Measurements from ENCODE around the gene OR1J2.
"Not testable (repeated sequence)": the region's sequence is repeated elsewhere in the genome, so short reads cannot be mapped to it uniquely, and the experiment has no call there.

Gene OR1J2

DNA sequence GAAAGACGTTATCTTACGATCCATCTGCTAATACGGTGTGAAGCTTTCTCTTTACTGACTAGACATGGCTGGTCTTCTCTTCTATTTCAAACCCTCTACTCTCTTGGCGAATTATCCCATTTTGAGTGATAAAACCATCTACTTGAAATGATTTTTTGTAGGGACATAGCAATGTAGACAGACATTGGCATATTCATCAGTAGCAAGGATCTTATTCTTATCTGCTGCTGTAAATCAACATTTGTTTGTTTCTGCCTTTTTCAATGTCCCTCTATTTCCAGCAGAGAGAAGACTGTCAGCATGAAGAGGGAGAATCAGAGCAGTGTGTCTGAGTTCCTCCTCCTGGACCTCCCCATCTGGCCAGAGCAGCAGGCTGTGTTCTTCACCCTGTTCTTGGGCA, 8.2 kb downstream of the OR1J2 start, which contains the start of gene OR1J4:
Gene OR1J4, plus strand, starts transcription at position 301 of the 400 bp plus-strand sequence. Its CDS starts 0 bp downstream, at position 301.
- DNase-seq (ENCODE audit: low read depth): no peak
- no peak within 1 kb of the TSS for H3K4me3 ChIP-seq (replicated peaks; ENCODE audit: low read depth, low read length)
- TF ChIP-seq, protein P1, sequence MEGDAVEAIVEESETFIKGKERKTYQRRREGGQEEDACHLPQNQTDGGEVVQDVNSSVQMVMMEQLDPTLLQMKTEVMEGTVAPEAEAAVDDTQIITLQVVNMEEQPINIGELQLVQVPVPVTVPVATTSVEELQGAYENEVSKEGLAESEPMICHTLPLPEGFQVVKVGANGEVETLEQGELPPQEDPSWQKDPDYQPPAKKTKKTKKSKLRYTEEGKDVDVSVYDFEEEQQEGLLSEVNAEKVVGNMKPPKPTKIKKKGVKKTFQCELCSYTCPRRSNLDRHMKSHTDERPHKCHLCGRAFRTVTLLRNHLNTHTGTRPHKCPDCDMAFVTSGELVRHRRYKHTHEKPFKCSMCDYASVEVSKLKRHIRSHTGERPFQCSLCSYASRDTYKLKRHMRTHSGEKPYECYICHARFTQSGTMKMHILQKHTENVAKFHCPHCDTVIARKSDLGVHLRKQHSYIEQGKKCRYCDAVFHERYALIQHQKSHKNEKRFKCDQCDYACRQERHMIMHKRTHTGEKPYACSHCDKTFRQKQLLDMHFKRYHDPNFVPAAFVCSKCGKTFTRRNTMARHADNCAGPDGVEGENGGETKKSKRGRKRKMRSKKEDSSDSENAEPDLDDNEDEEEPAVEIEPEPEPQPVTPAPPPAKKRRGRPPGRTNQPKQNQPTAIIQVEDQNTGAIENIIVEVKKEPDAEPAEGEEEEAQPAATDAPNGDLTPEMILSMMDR (IDR thresholded peaks at IDR 0.05; ENCODE audit: low read length, missing control alignments): no peak

DNA sequence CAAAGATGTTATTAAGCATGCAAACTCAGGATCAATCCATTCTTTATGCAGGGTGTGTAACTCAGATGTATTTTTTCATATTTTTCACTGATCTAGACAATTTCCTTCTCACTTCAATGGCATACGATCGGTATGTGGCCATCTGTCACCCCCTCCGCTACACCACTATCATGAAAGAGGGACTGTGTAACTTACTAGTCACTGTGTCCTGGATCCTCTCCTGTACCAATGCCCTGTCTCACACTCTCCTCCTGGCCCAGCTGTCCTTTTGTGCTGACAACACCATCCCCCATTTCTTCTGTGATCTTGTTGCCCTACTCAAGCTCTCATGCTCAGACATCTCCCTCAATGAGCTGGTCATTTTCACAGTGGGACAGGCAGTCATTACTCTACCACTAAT, 8.8 kb downstream of the OR1J2 start:
- H3K4me3 ChIP-seq (replicated peaks; ENCODE audit: low read depth, low read length): no peak overlapping the region
- DNase-seq (ENCODE audit: low read depth): no peak
- TF ChIP-seq, protein P1 (IDR thresholded peaks at IDR 0.05; ENCODE audit: low read length, missing control alignments): no peak

DNA sequence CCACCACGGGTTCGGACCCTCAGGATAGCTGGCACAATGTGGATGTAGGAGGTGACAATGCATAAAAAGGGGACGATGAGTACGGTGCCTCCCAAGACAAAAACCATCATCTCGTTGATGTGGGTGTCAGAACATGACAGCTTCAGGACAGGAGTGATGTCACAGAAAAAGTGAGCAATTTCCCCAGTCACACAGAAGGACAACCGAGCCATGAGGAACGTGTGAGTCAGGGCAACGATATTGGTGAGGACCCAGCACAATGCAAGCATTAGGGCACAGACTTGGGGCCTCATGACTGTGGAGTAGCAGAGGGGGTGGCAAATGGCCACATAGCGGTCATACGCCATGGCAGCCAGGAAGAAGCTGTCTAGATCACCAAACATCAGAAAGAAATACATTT, 16.0 kb downstream of the OR1J2 start:
- H3K4me3 ChIP-seq (replicated peaks; ENCODE audit: low read depth, low read length): no peak overlapping the region
- DNase-seq (ENCODE audit: low read depth): no peak
- TF ChIP-seq, protein P1 (IDR thresholded peaks at IDR 0.05; ENCODE audit: low read length, missing control alignments): no peak

DNA sequence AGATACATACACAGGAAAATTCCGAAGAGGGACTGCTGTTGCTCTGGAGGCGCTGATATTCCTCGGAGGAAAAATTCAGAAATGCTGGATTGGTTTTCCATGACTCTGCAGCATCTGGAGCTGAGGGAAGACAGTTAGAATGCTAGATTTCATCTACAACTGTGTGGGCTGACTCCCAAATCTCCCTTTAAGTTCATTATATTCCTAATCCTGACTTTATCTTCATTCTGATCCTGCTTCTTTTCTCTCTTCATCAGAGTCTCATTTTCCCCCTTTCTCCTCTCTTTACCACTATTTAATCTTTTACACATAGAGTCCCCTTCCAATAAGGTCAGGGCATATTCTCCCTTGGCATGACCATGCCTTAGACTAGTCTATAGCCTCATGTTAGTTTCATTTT, 16.6 kb downstream of the OR1J2 start, which contains the start of gene OR1N1:
Gene OR1N1, minus strand, starts transcription at position 101 of the 400 bp plus-strand sequence. Its CDS starts 0 bp downstream, at position 101.
- DNase-seq (ENCODE audit: low read depth): no peak
- TF ChIP-seq, protein P1 (IDR thresholded peaks at IDR 0.05; ENCODE audit: low read length, missing control alignments): no peak
- no peak within 1 kb of the TSS for H3K4me3 ChIP-seq (replicated peaks; ENCODE audit: low read depth, low read length)

DNA sequence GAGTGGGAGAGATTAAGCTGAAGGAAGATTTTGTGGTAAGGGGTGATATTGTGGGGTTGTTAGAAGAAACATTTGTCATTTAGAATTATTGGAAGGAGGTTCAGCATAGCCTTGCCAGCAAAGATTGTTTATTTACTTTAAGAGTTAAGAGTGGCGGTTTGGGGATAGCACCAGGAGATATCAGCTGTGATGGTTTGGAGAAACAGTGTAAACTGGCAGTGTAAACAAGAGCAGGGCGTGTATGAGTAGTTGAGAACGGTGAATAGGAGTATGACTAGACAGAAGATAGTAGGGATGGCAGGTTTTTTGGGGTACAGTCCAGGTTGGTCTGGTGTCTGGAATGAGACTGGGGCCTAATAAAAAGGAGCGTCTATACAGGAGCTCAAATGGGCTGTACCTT, 20.6 kb downstream of the OR1J2 start:
- not testable (repeated sequence) for DNase-seq (ENCODE audit: low read depth); H3K4me3 ChIP-seq (replicated peaks; ENCODE audit: low read depth, low read length)

DNA sequence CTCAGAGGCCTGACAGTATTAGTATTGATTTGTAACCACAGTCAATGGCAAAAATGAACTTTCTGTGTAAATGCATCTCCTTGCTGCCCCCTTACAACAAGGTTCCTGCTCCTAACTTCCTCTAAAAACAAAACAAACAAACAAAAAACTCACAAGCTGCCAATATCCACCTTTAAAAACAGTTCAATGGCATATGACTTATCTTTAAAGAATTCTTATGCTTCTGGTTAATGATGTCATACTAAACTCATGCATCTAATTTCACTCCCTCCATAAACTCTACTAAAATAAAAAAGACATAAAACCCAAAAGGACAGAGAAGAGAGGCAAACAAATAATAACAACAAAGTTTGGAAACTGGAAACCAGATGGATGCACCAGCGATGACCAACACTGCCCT, 25.5 kb downstream of the OR1J2 start:
- no peak for DNase-seq (ENCODE audit: low read depth)
- no peak overlapping the region for H3K4me3 ChIP-seq (replicated peaks; ENCODE audit: low read depth, low read length)
- TF ChIP-seq, protein P1 (IDR thresholded peaks at IDR 0.05; ENCODE audit: low read length, missing control alignments): no peak

DNA sequence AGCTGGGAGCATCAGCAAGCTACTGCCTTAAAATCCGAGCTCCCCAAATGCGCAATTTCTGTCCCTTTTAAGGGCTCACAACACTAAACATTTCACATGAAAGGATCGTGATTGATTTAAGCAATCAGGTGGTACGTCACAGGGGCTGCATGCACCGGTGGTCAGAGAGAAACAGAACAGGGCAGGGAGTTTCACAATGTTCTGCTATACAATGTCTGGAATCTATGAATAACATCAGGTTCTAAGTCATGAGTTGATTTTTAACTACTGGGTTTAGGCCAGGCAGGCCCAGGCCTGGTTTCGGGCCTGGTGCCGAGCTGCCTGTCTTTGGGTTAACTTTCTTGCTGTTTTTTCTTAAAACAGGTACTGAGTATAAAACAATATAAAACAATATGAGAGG, 26.5 kb downstream of the OR1J2 start:
- not testable (repeated sequence) for H3K4me3 ChIP-seq (replicated peaks; ENCODE audit: low read depth, low read length); DNase-seq (ENCODE audit: low read depth)

DNA sequence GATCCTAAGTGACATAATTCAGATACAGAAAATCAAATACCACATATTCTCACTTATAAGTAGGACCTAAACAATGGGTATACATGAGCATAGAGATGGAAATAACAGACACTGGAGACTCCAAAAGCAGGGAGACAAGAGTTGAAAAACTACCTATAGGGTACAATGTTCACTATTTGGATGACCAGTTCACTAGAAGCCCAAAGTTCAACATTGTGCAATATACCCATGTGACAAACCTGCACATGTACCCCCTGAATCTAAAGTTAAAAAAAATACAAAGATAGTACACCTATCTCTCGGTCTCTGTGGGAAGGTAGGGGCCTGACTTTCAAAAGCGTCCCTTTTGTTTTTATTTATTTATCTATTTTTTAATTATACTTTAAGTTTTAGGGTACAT, 28.2 kb downstream of the OR1J2 start:
- TF ChIP-seq, protein P1 (IDR thresholded peaks at IDR 0.05; ENCODE audit: low read length, missing control alignments): no peak
- no peak overlapping the region for H3K4me3 ChIP-seq (replicated peaks; ENCODE audit: low read depth, low read length)
- no peak for DNase-seq (ENCODE audit: low read depth)

All from fibroblast of pulmonary artery (primary cell).